Measurements from ENCODE around the gene ARFIP2. TPM values are rescaled to one million over a fixed set of nuclear protein-coding genes. Genes with fewer than 3 reads are reported as not detected.

ARFIP2 gene
- total and polyA plus RNA-seq, 4 donors = 16.2 to 42.0 (median 23.8) TPM

DNA sequence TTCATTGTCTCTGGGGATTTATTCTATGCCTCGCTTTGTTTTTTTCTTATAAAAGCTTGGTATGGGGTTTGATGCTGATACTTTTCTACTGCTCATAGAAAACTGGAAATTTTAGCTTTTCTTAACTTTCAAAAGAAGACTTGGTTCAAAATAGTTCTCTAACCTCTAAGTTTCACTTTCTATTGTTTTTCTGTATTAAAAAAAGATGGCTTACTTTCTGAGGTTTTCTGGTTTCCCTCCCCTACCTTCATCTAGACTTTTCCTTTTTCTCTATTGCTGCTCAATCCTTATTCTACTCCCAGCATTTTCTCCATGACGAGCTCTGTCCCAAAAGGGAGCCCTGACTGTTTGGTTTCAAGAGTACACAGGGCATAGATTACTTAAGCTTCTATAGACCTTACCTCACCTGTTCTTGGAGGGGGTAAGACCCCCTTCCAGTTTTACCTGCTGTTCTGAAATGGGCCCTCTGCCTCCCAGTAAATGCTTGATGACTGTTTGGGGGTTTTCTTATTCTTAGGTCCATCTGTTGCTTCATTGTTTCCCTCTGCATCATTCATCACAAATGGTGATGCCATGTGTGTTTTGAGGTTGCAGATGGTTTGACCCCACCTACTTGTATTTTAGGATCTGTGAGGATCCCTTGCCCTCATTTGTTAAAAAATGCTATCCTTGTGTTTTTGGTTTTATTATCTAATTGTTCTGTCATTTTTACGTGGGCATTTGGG, 45.4 kb upstream of the ARFIP2 start:
- WGBS = 90% methylated on average over 3 of the region's 3 CpGs
- TF ChIP-seq RXRA (IDR thresholded peaks at IDR 0.05) (no peak), ATF3 (IDR thresholded peaks at IDR 0.05) (no peak), YY1 (IDR thresholded peaks at IDR 0.05) (no peak), NR2F2 (IDR thresholded peaks at IDR 0.05) (no peak), HNF4G (IDR thresholded peaks at IDR 0.05) (no peak), MAX (IDR thresholded peaks at IDR 0.05) (no peak), CTCF (IDR thresholded peaks at IDR 0.05; ENCODE audit: low read depth, low read length, missing input control) (no peak), TAF1 (conservative IDR thresholded peaks at IDR 0.05) (no peak), FOXA1 (IDR thresholded peaks at IDR 0.05) (no peak), SP1 (IDR thresholded peaks at IDR 0.05) (no peak), RAD21 (IDR thresholded peaks at IDR 0.05) (no peak), JUND (IDR thresholded peaks at IDR 0.05) (no peak), FOXA2 (IDR thresholded peaks at IDR 0.05) (no peak), GABPA (IDR thresholded peaks at IDR 0.05 in 1 of 2, conservative IDR thresholded peaks at IDR 0.05 in 1 of 2) (no peak), EGR1 (IDR thresholded peaks at IDR 0.05; ENCODE audit: low read depth in 2 of 2) (no peak), HNF4A (conservative IDR thresholded peaks at IDR 0.05) (no peak)
- TF ChIP-seq, protein P1, sequence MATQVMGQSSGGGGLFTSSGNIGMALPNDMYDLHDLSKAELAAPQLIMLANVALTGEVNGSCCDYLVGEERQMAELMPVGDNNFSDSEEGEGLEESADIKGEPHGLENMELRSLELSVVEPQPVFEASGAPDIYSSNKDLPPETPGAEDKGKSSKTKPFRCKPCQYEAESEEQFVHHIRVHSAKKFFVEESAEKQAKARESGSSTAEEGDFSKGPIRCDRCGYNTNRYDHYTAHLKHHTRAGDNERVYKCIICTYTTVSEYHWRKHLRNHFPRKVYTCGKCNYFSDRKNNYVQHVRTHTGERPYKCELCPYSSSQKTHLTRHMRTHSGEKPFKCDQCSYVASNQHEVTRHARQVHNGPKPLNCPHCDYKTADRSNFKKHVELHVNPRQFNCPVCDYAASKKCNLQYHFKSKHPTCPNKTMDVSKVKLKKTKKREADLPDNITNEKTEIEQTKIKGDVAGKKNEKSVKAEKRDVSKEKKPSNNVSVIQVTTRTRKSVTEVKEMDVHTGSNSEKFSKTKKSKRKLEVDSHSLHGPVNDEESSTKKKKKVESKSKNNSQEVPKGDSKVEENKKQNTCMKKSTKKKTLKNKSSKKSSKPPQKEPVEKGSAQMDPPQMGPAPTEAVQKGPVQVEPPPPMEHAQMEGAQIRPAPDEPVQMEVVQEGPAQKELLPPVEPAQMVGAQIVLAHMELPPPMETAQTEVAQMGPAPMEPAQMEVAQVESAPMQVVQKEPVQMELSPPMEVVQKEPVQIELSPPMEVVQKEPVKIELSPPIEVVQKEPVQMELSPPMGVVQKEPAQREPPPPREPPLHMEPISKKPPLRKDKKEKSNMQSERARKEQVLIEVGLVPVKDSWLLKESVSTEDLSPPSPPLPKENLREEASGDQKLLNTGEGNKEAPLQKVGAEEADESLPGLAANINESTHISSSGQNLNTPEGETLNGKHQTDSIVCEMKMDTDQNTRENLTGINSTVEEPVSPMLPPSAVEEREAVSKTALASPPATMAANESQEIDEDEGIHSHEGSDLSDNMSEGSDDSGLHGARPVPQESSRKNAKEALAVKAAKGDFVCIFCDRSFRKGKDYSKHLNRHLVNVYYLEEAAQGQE (IDR thresholded peaks at IDR 0.05) = no peak
- TF ChIP-seq, protein P2, sequence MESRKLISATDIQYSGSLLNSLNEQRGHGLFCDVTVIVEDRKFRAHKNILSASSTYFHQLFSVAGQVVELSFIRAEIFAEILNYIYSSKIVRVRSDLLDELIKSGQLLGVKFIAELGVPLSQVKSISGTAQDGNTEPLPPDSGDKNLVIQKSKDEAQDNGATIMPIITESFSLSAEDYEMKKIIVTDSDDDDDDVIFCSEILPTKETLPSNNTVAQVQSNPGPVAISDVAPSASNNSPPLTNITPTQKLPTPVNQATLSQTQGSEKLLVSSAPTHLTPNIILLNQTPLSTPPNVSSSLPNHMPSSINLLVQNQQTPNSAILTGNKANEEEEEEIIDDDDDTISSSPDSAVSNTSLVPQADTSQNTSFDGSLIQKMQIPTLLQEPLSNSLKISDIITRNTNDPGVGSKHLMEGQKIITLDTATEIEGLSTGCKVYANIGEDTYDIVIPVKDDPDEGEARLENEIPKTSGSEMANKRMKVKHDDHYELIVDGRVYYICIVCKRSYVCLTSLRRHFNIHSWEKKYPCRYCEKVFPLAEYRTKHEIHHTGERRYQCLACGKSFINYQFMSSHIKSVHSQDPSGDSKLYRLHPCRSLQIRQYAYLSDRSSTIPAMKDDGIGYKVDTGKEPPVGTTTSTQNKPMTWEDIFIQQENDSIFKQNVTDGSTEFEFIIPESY (IDR thresholded peaks at IDR 0.05) = no peak
- H3K9ac ChIP-seq (ENCODE audit: low read depth in 1 of 2, low read length in 2 of 2) = no peak overlapping the region

More for the DNA sequence above, 45.4 kb upstream of the ARFIP2 start:
- no peak overlapping the region for H3K4me3 ChIP-seq (ENCODE audit: low read depth in 1 of 3, low read length in 3 of 3)
- no peaks in the 10 kb centered on the region for H3K27me3 ChIP-seq (ENCODE audit: control insufficient read depth in 4 of 4, insufficient read depth in 4 of 4, low read length in 3 of 4)
- H3K9me3 ChIP-seq (ENCODE audit: control insufficient read depth in 4 of 4, low read length in 3 of 4) = no peaks in the 10 kb centered on the region
- H3K4me1 ChIP-seq (ENCODE audit: control insufficient read depth in 4 of 4, insufficient read depth in 4 of 4, low read length in 3 of 4) = no peaks in the 10 kb centered on the region
- peaks cover 0 to 4% (median 2%) of the 10 kb centered on the region in 4 donors for H3K36me3 ChIP-seq (ENCODE audit: control insufficient read depth in 4 of 4, insufficient read depth in 3 of 4, low read depth in 1 of 4, low read length in 3 of 4)
- no peak overlapping the region for H3K27ac ChIP-seq (ENCODE audit: low read depth in 1 of 2, low read length in 2 of 2)
- DNase-seq (ENCODE audit: low spot score) = no peak
